Fibroblast of lung (primary cell): ENCODE data around the gene RANBP10.

Experiments used
- CTCF ChIP-seq, 2 donors: IDR thresholded peaks in 1 of 2; conservative IDR thresholded peaks in 1 of 2; 1 replicate in 1 of 2; 2 replicates in 1 of 2; pipeline ENCODE4 v1.5.1; 2011 to 2012; ENCODE audit warnings: low read length in 2 of 2, control low read depth in 1 of 2, inconsistent platforms in 1 of 2, low read depth in 1 of 2, mild to moderate bottlenecking in 1 of 2
- EZH2 ChIP-seq: IDR thresholded peaks from 2 replicates; pipeline ENCODE4 v1.5.1; 2012; ENCODE audit warnings: low read length, control low read depth, mild to moderate bottlenecking; ENCODE audit errors: missing control alignments

DNA sequence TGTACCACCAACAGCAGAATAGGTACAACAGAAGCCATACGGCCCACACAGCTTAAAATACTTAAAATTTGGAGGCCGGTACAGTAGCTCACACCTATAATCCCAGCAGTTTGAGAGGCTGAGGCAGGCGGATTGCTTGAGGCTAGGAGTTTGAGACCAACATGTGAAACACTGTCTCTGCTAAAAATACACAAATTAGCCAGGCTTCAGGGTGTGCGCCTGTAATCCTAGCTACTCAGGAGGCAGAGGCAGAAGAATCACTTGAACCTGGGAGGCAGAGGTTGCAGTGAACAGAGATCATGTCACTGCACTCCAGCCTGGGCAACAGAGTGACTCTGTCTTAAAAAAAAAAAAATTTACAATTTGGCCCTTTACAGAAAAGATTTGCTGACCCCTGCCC, 104.2 kb downstream of the RANBP10 start:
- TF ChIP-seq CTCF (conservative IDR thresholded peaks at IDR 0.05 in 1 of 2, IDR thresholded peaks at IDR 0.05 in 1 of 2; ENCODE audit: low read depth in 1 of 2, low read length in 2 of 2) (no peak), EZH2 (no peak)
